Mesenchymal stem cell (in vitro differentiated cells and primary cell): ENCODE results near the gene USP17L12.
"Not testable (repeated sequence)": the region's sequence is repeated elsewhere in the genome, so short reads cannot be mapped to it uniquely, and the experiment has no call there.

ENCODE experiments used
- DNase-seq: peaks from one replicate; pipeline ENCODE4 v3.0.0-alpha.2; 2013
- H2AFZ ChIP-seq: one replicate; pipeline ENCODE4 v1.6.1; 2013; ENCODE audit warnings: low read depth, mild to moderate bottlenecking, control low read depth, inconsistent platforms, low read length, moderate library complexity
- H2AK5ac ChIP-seq: 2 replicates; pipeline ENCODE4 v1.6.1; 2013; ENCODE audit warnings: low read length, moderate library complexity, mild to moderate bottlenecking, inconsistent platforms; ENCODE audit not compliant: severe bottlenecking
- H2BK120ac ChIP-seq: one replicate; pipeline ENCODE4 v1.6.1; 2013; ENCODE audit warnings: low read depth, mild to moderate bottlenecking, inconsistent platforms, low read length, moderate library complexity
- H2BK12ac ChIP-seq, 2 experiments: one replicate each; pipeline ENCODE4 v1.6.1; 2013; ENCODE audit warnings: inconsistent platforms in 2 of 2, low read length in 2 of 2, mild to moderate bottlenecking in 2 of 2, moderate library complexity in 2 of 2, control low read depth in 1 of 2
- H2BK15ac ChIP-seq: one replicate; pipeline ENCODE4 v1.6.1; 2013; ENCODE audit warnings: mild to moderate bottlenecking, low read depth, inconsistent platforms; ENCODE audit not compliant: poor library complexity, severe bottlenecking
- H2BK5ac ChIP-seq: 2 replicates; pipeline ENCODE4 v1.6.1; 2013; ENCODE audit warnings: low read depth, mild to moderate bottlenecking, low read length, control low read depth, inconsistent platforms; ENCODE audit not compliant: poor library complexity, severe bottlenecking
- H3K14ac ChIP-seq, 2 experiments: one replicate each; pipeline ENCODE4 v1.6.1; 2013; ENCODE audit warnings: inconsistent platforms in 2 of 2, low read length in 2 of 2, control low read depth in 1 of 2, mild to moderate bottlenecking in 1 of 2, moderate library complexity in 1 of 2
- H3K18ac ChIP-seq, 2 experiments: one replicate each; pipeline ENCODE4 v1.6.1; 2013; ENCODE audit warnings: inconsistent platforms in 2 of 2, low read length in 2 of 2, control low read depth in 1 of 2, low read depth in 1 of 2, mild to moderate bottlenecking in 1 of 2
- H3K23ac ChIP-seq, 2 experiments: one replicate each; pipeline ENCODE4 v1.6.1; 2013; ENCODE audit warnings: inconsistent platforms in 2 of 2, low read length in 2 of 2, mild to moderate bottlenecking in 2 of 2, moderate library complexity in 2 of 2, control low read depth in 1 of 2
- H3K27ac ChIP-seq: 2 replicates; pipeline ENCODE4 v1.5.1; 2013; ENCODE audit warnings: mild to moderate bottlenecking, moderate library complexity, low read length, control low read depth, inconsistent platforms; ENCODE audit not compliant: poor library complexity, severe bottlenecking
- H3K27me3 ChIP-seq, 2 experiments: 2 replicates each; pipeline versions ENCODE4 v1.6.1 to v1.7.0; 2013; ENCODE audit warnings: low read length in 2 of 2, mild to moderate bottlenecking in 2 of 2, moderate library complexity in 2 of 2, control low read depth in 1 of 2, inconsistent platforms in 1 of 2; ENCODE audit not compliant: control insufficient read depth in 1 of 2, insufficient read depth in 1 of 2
- H3K36me3 ChIP-seq, 2 experiments: 2 replicates each; pipeline versions ENCODE4 v1.6.1 to v1.7.0; 2013; ENCODE audit warnings: low read length in 2 of 2, control low read depth in 1 of 2, inconsistent platforms in 1 of 2, low read depth in 1 of 2, mild to moderate bottlenecking in 1 of 2; ENCODE audit not compliant: insufficient read depth in 2 of 2, control insufficient read depth in 1 of 2
- H3K4ac ChIP-seq, 2 experiments: one replicate each; pipeline ENCODE4 v1.6.1; 2013; ENCODE audit warnings: inconsistent platforms in 2 of 2, low read length in 2 of 2, mild to moderate bottlenecking in 2 of 2, moderate library complexity in 2 of 2, control low read depth in 1 of 2, low read depth in 1 of 2
- H3K4me1 ChIP-seq: 2 replicates; pipeline ENCODE4 v1.6.1; 2013; ENCODE audit warnings: low read depth, low read length, control low read depth; ENCODE audit not compliant: control insufficient read depth, insufficient read depth
- H3K4me2 ChIP-seq: 2 replicates; pipeline ENCODE4 v1.6.1; 2013; ENCODE audit warnings: low read length, mild to moderate bottlenecking, inconsistent platforms; ENCODE audit not compliant: poor library complexity, severe bottlenecking
- H3K4me3 ChIP-seq, 2 experiments: 2 replicates each; pipeline versions ENCODE4 v1.5.1 to v1.7.0; 2013; ENCODE audit warnings: low read length in 2 of 2, mild to moderate bottlenecking in 2 of 2, control low read depth in 1 of 2, low read depth in 1 of 2; ENCODE audit not compliant: insufficient read depth in 1 of 2
- H3K79me1 ChIP-seq: replicated peaks from 2 replicates; pipeline ENCODE4 v1.6.1; 2013; ENCODE audit warnings: mild to moderate bottlenecking, control low read depth, low read length, inconsistent platforms; ENCODE audit not compliant: poor library complexity, severe bottlenecking
- H3K9ac ChIP-seq: 2 replicates; pipeline ENCODE4 v1.7.0; 2013; ENCODE audit warnings: mild to moderate bottlenecking, low read length, moderate library complexity
- H3K9me3 ChIP-seq: 2 replicates; pipeline ENCODE4 v1.7.0; 2013; ENCODE audit warnings: mild to moderate bottlenecking, low read length; ENCODE audit not compliant: control insufficient read depth
- H4K8ac ChIP-seq: one replicate; pipeline ENCODE4 v1.6.1; 2013; ENCODE audit warnings: inconsistent platforms, mild to moderate bottlenecking, low read length, moderate library complexity
- H4K91ac ChIP-seq: one replicate; pipeline ENCODE4 v1.6.1; 2013; ENCODE audit warnings: mild to moderate bottlenecking, low read length, inconsistent platforms
- WGBS: methylation state at CpG from one replicate; pipeline ENCODE4 v1.1.7; 2013; ENCODE audit warnings: mixed read lengths; 5-methylcytosine and 5-hydroxymethylcytosine counted together

Gene USP17L12

GRCh38 chr4:9243579-9243978 lies 23.6 kb downstream of the USP17L12 start, which contains the start of gene USP17L17:
TSS of gene USP17L17 (plus strand) at chr4:9243879. CDS start at chr4:9243879, 0 bp downstream.
- H3K9ac ChIP-seq, H3K27ac ChIP-seq, H2BK15ac ChIP-seq, H3K27me3 ChIP-seq, H2AK5ac ChIP-seq, H3K9me3 ChIP-seq, H3K79me1 ChIP-seq, H3K14ac ChIP-seq, H2BK120ac ChIP-seq, H3K4me3 ChIP-seq, H2BK12ac ChIP-seq, H4K91ac ChIP-seq, H2AFZ ChIP-seq, H3K4me2 ChIP-seq, H4K8ac ChIP-seq, H2BK5ac ChIP-seq, H3K4me1 ChIP-seq, H3K4ac ChIP-seq, H3K18ac ChIP-seq, H3K23ac ChIP-seq, H3K36me3 ChIP-seq, DNase-seq: not testable (repeated sequence)
- no CpG with 5 or more reads among the region's 14 CpGs for WGBS

- H3K14ac ChIP-seq, H4K8ac ChIP-seq, H3K9me3 ChIP-seq, H2BK12ac ChIP-seq, H3K23ac ChIP-seq, H2BK120ac ChIP-seq, H2BK5ac ChIP-seq, H3K27me3 ChIP-seq, H3K36me3 ChIP-seq, H3K27ac ChIP-seq, DNase-seq, H2BK15ac ChIP-seq, H3K18ac ChIP-seq, H3K79me1 ChIP-seq, H2AFZ ChIP-seq, H3K4me2 ChIP-seq, H3K4ac ChIP-seq, H3K9ac ChIP-seq, H2AK5ac ChIP-seq, H3K4me1 ChIP-seq, H4K91ac ChIP-seq, H3K4me3 ChIP-seq: not testable (repeated sequence)
- 83% methylated on average over 9 of the region's 26 CpGs for WGBS
These were observed 28.2 kb downstream of the USP17L12 start, which contains the start of gene USP17L18 for GRCh38 chr4:9247953-9248680. TSS of gene USP17L18 (plus strand) at chr4:9248630. CDS start at chr4:9248630, 0 bp downstream.

DNA sequence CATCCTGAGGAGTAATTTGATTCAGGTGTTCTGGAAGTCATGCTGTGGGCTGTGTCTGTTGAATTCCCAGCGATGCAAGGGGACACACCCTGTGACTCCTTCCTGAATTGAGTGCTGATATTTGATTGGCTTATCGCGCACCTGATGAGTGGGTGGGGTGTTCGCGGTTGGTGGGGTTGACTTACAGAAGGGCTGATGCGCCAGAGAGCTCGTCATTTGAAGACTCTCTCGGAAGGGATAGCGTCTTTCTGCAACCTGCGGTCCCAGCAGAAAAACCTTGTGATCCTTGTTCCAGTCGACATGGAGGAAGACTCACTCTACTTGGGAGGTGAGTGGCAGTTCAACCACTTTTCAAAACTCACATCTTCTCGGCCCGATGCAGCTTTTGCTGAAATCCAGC lies 33.1 kb downstream of the USP17L12 start, which contains the start of gene USP17L19:
Gene USP17L19, plus strand, starts transcription at position 301 of the 400 bp plus-strand sequence. Its CDS starts 0 bp downstream, at position 301.
- not testable (repeated sequence) for H4K8ac ChIP-seq, H2BK120ac ChIP-seq, H3K18ac ChIP-seq, H2BK12ac ChIP-seq, H3K9me3 ChIP-seq, H2BK5ac ChIP-seq, H3K79me1 ChIP-seq, H3K4me1 ChIP-seq, H2BK15ac ChIP-seq, H3K23ac ChIP-seq, H2AFZ ChIP-seq, H4K91ac ChIP-seq, DNase-seq, H3K27ac ChIP-seq, H3K4me2 ChIP-seq, H3K14ac ChIP-seq, H3K4me3 ChIP-seq, H3K4ac ChIP-seq, H3K27me3 ChIP-seq, H2AK5ac ChIP-seq, H3K9ac ChIP-seq, H3K36me3 ChIP-seq
- WGBS, result no CpG with 5 or more reads among the region's 13 CpGs

- H3K36me3 ChIP-seq, H2AK5ac ChIP-seq, H3K79me1 ChIP-seq, H3K9ac ChIP-seq, H3K4me2 ChIP-seq, H3K4me1 ChIP-seq, H3K23ac ChIP-seq, H4K8ac ChIP-seq, H3K9me3 ChIP-seq, DNase-seq, H2BK120ac ChIP-seq, H3K4me3 ChIP-seq, H3K4ac ChIP-seq, H4K91ac ChIP-seq, H3K18ac ChIP-seq, H3K27me3 ChIP-seq, H3K27ac ChIP-seq, H2BK15ac ChIP-seq, H3K14ac ChIP-seq, H2BK5ac ChIP-seq, H2AFZ ChIP-seq, H2BK12ac ChIP-seq: not testable (repeated sequence)
- WGBS, result no CpG with 5 or more reads among the region's 15 CpGs
These were observed 37.9 kb downstream of the USP17L12 start, which contains the start of gene USP17L20 for GRCh38 chr4:9257824-9258223. TSS of gene USP17L20 (plus strand) at chr4:9258124. CDS start at chr4:9258124, 0 bp downstream.
